K562 treated with DMSO at 1 percent for 12 hours (cell line): ENCODE results near the gene USP17L5. TPM values are rescaled to one million over a fixed set of nuclear protein-coding genes. Genes with fewer than 3 reads are reported as not detected.

Source experiments
- total RNA-seq: library from RNA; unstranded; fragments of 300-600 nt; gene quantifications from 2 replicates; pipeline ENCODE4 v1.2.3, GENCODE V29; 2022; ENCODE audit not compliant: insufficient read depth

USP17L5 gene, protein sequence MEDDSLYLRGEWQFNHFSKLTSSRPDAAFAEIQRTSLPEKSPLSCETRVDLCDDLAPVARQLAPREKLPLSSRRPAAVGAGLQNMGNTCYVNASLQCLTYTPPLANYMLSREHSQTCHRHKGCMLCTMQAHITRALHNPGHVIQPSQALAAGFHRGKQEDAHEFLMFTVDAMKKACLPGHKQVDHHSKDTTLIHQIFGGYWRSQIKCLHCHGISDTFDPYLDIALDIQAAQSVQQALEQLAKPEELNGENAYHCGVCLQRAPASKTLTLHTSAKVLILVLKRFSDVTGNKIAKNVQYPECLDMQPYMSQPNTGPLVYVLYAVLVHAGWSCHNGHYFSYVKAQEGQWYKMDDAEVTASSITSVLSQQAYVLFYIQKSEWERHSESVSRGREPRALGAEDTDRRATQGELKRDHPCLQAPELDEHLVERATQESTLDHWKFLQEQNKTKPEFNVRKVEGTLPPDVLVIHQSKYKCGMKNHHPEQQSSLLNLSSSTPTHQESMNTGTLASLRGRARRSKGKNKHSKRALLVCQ
- total RNA-seq: not detected in 2 replicates

DNA sequence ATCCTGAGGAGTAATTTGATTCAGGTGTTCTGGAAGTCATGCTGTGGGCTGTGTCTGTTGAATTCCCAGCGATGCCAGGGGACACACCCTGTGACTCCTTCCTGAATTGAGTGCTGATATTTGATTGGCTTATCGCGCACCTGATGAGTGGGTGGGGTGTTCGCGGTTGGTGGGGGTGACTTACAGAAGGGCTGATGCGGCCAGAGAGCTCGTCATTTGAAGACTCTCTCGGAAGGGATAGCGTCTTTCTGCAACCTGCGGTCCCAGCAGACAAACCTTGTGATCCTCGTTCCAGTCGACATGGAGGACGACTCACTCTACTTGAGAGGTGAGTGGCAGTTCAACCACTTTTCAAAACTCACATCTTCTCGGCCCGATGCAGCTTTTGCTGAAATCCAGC is at the start of gene USP17L5:
Gene USP17L5 (plus strand): TSS at position 301 of the 400 bp plus-strand sequence. CDS start 0 bp downstream, at position 301.

DNA sequence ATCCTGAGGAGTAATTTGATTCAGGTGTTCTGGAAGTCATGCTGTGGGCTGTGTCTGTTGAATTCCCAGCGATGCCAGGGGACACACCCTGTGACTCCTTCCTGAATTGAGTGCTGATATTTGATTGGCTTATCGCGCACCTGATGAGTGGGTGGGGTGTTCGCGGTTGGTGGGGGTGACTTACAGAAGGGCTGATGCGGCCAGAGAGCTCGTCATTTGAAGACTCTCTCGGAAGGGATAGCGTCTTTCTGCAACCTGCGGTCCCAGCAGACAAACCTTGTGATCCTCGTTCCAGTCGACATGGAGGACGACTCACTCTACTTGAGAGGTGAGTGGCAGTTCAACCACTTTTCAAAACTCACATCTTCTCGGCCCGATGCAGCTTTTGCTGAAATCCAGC is 14.3 kb upstream of the USP17L5 start, which contains the start of gene USP17L24:
Gene USP17L24 (plus strand): TSS at position 301 of the 400 bp plus-strand sequence. CDS start 0 bp downstream, at position 301.

DNA sequence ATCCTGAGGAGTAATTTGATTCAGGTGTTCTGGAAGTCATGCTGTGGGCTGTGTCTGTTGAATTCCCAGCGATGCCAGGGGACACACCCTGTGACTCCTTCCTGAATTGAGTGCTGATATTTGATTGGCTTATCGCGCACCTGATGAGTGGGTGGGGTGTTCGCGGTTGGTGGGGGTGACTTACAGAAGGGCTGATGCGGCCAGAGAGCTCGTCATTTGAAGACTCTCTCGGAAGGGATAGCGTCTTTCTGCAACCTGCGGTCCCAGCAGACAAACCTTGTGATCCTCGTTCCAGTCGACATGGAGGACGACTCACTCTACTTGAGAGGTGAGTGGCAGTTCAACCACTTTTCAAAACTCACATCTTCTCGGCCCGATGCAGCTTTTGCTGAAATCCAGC is 9.6 kb upstream of the USP17L5 start, which contains the start of gene USP17L25:
Gene USP17L25 (plus strand): TSS at position 301 of the 400 bp plus-strand sequence. CDS start 0 bp downstream, at position 301.

DNA sequence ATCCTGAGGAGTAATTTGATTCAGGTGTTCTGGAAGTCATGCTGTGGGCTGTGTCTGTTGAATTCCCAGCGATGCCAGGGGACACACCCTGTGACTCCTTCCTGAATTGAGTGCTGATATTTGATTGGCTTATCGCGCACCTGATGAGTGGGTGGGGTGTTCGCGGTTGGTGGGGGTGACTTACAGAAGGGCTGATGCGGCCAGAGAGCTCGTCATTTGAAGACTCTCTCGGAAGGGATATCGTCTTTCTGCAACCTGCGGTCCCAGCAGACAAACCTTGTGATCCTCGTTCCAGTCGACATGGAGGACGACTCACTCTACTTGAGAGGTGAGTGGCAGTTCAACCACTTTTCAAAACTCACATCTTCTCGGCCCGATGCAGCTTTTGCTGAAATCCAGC is 4.8 kb upstream of the USP17L5 start, which contains the start of gene USP17L26:
Gene USP17L26 (plus strand): TSS at position 301 of the 400 bp plus-strand sequence. CDS start 0 bp downstream, at position 301.

DNA sequence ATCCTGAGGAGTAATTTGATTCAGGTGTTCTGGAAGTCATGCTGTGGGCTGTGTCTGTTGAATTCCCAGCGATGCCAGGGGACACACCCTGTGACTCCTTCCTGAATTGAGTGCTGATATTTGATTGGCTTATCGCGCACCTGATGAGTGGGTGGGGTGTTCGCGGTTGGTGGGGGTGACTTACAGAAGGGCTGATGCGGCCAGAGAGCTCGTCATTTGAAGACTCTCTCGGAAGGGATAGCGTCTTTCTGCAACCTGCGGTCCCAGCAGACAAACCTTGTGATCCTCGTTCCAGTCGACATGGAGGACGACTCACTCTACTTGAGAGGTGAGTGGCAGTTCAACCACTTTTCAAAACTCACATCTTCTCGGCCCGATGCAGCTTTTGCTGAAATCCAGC is 4.6 kb downstream of the USP17L5 start, which contains the start of gene USP17L27:
Gene USP17L27 (plus strand): TSS at position 301 of the 400 bp plus-strand sequence. CDS start 0 bp downstream, at position 301.

DNA sequence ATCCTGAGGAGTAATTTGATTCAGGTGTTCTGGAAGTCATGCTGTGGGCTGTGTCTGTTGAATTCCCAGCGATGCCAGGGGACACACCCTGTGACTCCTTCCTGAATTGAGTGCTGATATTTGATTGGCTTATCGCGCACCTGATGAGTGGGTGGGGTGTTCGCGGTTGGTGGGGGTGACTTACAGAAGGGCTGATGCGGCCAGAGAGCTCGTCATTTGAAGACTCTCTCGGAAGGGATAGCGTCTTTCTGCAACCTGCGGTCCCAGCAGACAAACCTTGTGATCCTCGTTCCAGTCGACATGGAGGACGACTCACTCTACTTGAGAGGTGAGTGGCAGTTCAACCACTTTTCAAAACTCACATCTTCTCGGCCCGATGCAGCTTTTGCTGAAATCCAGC is 9.4 kb downstream of the USP17L5 start, which contains the start of gene USP17L28:
Gene USP17L28 (plus strand): TSS at position 301 of the 400 bp plus-strand sequence. CDS start 0 bp downstream, at position 301.

DNA sequence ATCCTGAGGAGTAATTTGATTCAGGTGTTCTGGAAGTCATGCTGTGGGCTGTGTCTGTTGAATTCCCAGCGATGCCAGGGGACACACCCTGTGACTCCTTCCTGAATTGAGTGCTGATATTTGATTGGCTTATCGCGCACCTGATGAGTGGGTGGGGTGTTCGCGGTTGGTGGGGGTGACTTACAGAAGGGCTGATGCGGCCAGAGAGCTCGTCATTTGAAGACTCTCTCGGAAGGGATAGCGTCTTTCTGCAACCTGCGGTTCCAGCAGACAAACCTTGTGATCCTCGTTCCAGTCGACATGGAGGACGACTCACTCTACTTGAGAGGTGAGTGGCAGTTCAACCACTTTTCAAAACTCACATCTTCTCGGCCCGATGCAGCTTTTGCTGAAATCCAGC is 14.1 kb downstream of the USP17L5 start, which contains the start of gene USP17L29:
Gene USP17L29 (plus strand): TSS at position 301 of the 400 bp plus-strand sequence. CDS start 0 bp downstream, at position 301.

DNA sequence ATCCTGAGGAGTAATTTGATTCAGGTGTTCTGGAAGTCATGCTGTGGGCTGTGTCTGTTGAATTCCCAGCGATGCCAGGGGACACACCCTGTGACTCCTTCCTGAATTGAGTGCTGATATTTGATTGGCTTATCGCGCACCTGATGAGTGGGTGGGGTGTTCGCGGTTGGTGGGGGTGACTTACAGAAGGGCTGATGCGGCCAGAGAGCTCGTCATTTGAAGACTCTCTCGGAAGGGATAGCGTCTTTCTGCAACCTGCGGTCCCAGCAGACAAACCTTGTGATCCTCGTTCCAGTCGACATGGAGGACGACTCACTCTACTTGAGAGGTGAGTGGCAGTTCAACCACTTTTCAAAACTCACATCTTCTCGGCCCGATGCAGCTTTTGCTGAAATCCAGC is 23.6 kb downstream of the USP17L5 start, which contains the start of gene USP17L30:
Gene USP17L30 (plus strand): TSS at position 301 of the 400 bp plus-strand sequence. CDS start 0 bp downstream, at position 301.

Other genes with a start within 250 kb of the USP17L5 start
- gene FAM90A26, start 169.0 kb upstream of the USP17L5 start, total RNA-seq: not detected in 2 replicates
- gene USP17L10, start 128.7 kb upstream of the USP17L5 start, total RNA-seq: not detected in 2 replicates
- not detected in 2 replicates for gene USP17L11, start 124.0 kb upstream of the USP17L5 start, total RNA-seq
- not detected in 2 replicates for gene USP17L12, start 119.3 kb upstream of the USP17L5 start, total RNA-seq
- not detected in 2 replicates for gene USP17L13, start 114.5 kb upstream of the USP17L5 start, total RNA-seq
- gene USP17L15, start 105.0 kb upstream of the USP17L5 start, total RNA-seq: not detected in 2 replicates
- not detected in 2 replicates for gene USP17L17, start 95.5 kb upstream of the USP17L5 start, total RNA-seq
- not detected in 2 replicates for gene USP17L18, start 90.8 kb upstream of the USP17L5 start, total RNA-seq
- gene USP17L19, start 86.0 kb upstream of the USP17L5 start, total RNA-seq: not detected in 2 replicates
- not detected in 2 replicates for gene USP17L20, start 81.3 kb upstream of the USP17L5 start, total RNA-seq
- not detected in 2 replicates for gene USP17L21, start 76.5 kb upstream of the USP17L5 start, total RNA-seq
- not detected in 2 replicates for gene USP17L22, start 71.8 kb upstream of the USP17L5 start, total RNA-seq
- gene USP17L24, start 14.2 kb upstream of the USP17L5 start, total RNA-seq: not detected in 2 replicates
- gene USP17L25, start 9.5 kb upstream of the USP17L5 start, total RNA-seq: not detected in 2 replicates
- gene USP17L26, start 4.7 kb upstream of the USP17L5 start, total RNA-seq: not detected in 2 replicates
- gene USP17L27, start 4.7 kb downstream of the USP17L5 start, total RNA-seq: not detected in 2 replicates
- not detected in 2 replicates for gene USP17L28, start 9.5 kb downstream of the USP17L5 start, total RNA-seq
- not detected in 2 replicates for gene USP17L29, start 14.2 kb downstream of the USP17L5 start, total RNA-seq
- not detected in 2 replicates for gene USP17L30, start 23.7 kb downstream of the USP17L5 start, total RNA-seq
- not detected in 2 replicates for gene DEFB131A, start 105.0 kb downstream of the USP17L5 start, total RNA-seq